ENCODE data around the gene GAB2.

GRCh38 chr11:78166855-78167469 is 250.7 kb downstream of the GAB2 start:
- no peak for TF ChIP-seq CTCF (conservative IDR thresholded peaks at IDR 0.05)
- no peak for TF ChIP-seq ZFX (IDR thresholded peaks at IDR 0.05)
